ENCODE data around the gene NOC4L. TPM values are rescaled to one million over a fixed set of nuclear protein-coding genes. Genes with fewer than 3 reads are reported as not detected.
A peak's percentile ranks its signal among the peaks of the same experiment; 100 is the strongest.

Gene NOC4L
- polyA plus RNA-seq, 3 donors, result 7.3 to 18.0 (median 17.9) TPM

DNA sequence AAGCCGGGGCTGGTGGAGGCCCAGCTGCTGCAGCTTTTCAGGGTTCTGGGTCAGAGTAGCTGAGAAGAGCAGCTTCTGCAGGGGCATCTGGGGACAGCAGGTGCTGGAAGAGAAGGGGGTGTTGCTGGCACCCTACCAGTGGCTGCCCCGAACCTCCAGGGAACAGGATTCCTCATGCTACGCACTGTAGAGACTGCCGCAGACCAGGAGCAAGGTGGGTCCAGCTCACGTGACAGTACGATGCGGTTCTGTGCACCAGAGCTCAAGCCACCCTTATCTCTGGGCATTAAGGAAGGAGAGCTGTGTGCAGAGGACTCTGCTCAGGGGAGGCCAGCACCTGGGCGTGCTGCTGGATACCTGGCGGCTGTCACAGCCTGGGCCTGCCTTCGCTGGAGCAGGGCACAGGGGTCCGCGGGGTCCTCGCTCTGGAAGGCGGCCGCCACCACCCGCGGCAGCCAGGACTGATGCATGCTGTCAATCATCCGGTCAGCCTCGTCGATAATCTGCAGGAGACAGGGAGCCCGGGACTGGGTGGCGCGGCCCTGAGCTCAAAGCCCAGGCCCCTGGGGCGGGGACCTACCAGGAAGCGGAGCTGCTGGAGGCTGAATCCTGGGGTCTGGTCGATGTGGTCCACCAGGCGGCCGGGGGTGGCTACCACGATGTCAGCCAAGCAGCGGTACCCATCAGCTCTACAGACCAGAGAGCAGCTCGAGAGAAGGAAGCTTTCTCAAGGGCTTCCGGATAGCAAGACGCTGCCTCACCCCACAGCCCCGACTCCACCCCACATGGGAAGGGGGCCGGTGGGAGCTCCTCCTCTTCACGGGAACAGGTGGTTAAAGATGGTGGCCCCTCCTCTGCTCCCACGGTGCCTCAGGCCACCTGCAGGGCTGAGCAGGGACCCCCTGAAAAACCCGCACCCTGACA lies 3.1 kb upstream of the NOC4L start:
- Histone ChIP-seq H3K27me3 (ENCODE audit: control insufficient read depth in 2 of 2, insufficient read depth in 2 of 2, low read length in 2 of 2) (no peaks in the 10 kb centered on the region), H3K4me3 (replicated peaks in 1 of 3; ENCODE audit: low read depth in 2 of 3, low read length in 3 of 3) (no peak overlapping the region), H2AFZ (ENCODE audit: insufficient read depth, low read depth, low read length, poor library complexity, severe bottlenecking) (no peak overlapping the region), H3K9me3 (replicated peaks in 1 of 2; ENCODE audit: control insufficient read depth in 1 of 2, insufficient read depth in 1 of 2, low read length in 2 of 2) (no peaks in the 10 kb centered on the region), H3K36me3 (replicated peaks in 1 of 2; ENCODE audit: control insufficient read depth in 1 of 2, insufficient read depth in 2 of 2, low read length in 2 of 2) (peaks cover 32 to 43% of the 10 kb centered on the region in 2 donors), H3K27ac (ENCODE audit: low read depth in 1 of 2, low read length in 2 of 2) (no peak overlapping the region), H3K4me2 (replicated peaks; ENCODE audit: extremely low read depth, low read length, poor library complexity, severe bottlenecking) (no peak overlapping the region), H4K20me1 (ENCODE audit: insufficient read depth, low read length) (no peaks in the 10 kb centered on the region), H3K4me1 (ENCODE audit: control insufficient read depth in 1 of 2, insufficient read depth in 2 of 2, low read length in 2 of 2) (peaks cover 16 to 24% of the 10 kb centered on the region in 2 donors), H3K79me2 (ENCODE audit: insufficient read depth, low read length) (peaks cover 25% of the 10 kb centered on the region), H3K9ac (ENCODE audit: insufficient read depth, low read length, poor library complexity, severe bottlenecking) (no peak overlapping the region)
- no peak overlapping the region for H3K4me3 Mint-ChIP-seq
- peaks cover 0 to 3% (median 0%) of the 10 kb centered on the region in 3 donors for H3K27me3 Mint-ChIP-seq (ENCODE audit: low read depth in 3 of 3)
- H3K9me3 Mint-ChIP-seq, result peaks cover 0 to 5% (median 0%) of the 10 kb centered on the region in 7 donors
- 97% methylated on average over 31 of the region's 38 CpGs for WGBS (ENCODE audit: insufficient coverage)
- TF ChIP-seq, protein P1, sequence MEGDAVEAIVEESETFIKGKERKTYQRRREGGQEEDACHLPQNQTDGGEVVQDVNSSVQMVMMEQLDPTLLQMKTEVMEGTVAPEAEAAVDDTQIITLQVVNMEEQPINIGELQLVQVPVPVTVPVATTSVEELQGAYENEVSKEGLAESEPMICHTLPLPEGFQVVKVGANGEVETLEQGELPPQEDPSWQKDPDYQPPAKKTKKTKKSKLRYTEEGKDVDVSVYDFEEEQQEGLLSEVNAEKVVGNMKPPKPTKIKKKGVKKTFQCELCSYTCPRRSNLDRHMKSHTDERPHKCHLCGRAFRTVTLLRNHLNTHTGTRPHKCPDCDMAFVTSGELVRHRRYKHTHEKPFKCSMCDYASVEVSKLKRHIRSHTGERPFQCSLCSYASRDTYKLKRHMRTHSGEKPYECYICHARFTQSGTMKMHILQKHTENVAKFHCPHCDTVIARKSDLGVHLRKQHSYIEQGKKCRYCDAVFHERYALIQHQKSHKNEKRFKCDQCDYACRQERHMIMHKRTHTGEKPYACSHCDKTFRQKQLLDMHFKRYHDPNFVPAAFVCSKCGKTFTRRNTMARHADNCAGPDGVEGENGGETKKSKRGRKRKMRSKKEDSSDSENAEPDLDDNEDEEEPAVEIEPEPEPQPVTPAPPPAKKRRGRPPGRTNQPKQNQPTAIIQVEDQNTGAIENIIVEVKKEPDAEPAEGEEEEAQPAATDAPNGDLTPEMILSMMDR (IDR thresholded peaks at IDR 0.05), result no peak
- peaks cover 38 to 51% of the 10 kb centered on the region in 2 donors for H3K36me3 Mint-ChIP-seq
- no peak overlapping the region for H3K27ac Mint-ChIP-seq
- peaks cover 21% of the 10 kb centered on the region for H3K4me1 Mint-ChIP-seq
- DNase-seq, result no peak
- intact Hi-C loops (cut with micrococcal nuclease), result loop anchor here (5.0 to 10.0 kb wide), 2 partner anchors 59 to 354 kb away; partner anchors contain the start of gene FBRSL1 (in 1 of the 2)

GRCh38 chr12:132141976-132142678 lies 2.1 kb upstream of the NOC4L start:
- Histone ChIP-seq H3K4me1 (ENCODE audit: control insufficient read depth in 1 of 2, insufficient read depth in 2 of 2, low read length in 2 of 2) (peaks cover 16 to 24% of the 10 kb centered on the region in 2 donors), H3K27me3 (ENCODE audit: control insufficient read depth in 2 of 2, insufficient read depth in 2 of 2, low read length in 2 of 2) (no peaks in the 10 kb centered on the region), H3K79me2 (ENCODE audit: insufficient read depth, low read length) (peaks cover 28% of the 10 kb centered on the region), H3K4me3 (replicated peaks in 1 of 3; ENCODE audit: low read depth in 2 of 3, low read length in 3 of 3) (no peak overlapping the region), H3K9me3 (replicated peaks in 1 of 2; ENCODE audit: control insufficient read depth in 1 of 2, insufficient read depth in 1 of 2, low read length in 2 of 2) (no peaks in the 10 kb centered on the region), H4K20me1 (ENCODE audit: insufficient read depth, low read length) (no peaks in the 10 kb centered on the region), H2AFZ (ENCODE audit: insufficient read depth, low read depth, low read length, poor library complexity, severe bottlenecking) (no peak overlapping the region), H3K9ac (ENCODE audit: insufficient read depth, low read length, poor library complexity, severe bottlenecking) (no peak overlapping the region), H3K36me3 (replicated peaks in 1 of 2; ENCODE audit: control insufficient read depth in 1 of 2, insufficient read depth in 2 of 2, low read length in 2 of 2) (peaks cover 35 to 51% of the 10 kb centered on the region in 2 donors), H3K4me2 (replicated peaks; ENCODE audit: extremely low read depth, low read length, poor library complexity, severe bottlenecking) (no peak overlapping the region), H3K27ac (ENCODE audit: low read depth in 1 of 2, low read length in 2 of 2) (no peak overlapping the region)
- Mint-ChIP-seq H3K36me3 (peaks cover 41 to 61% of the 10 kb centered on the region in 2 donors), H3K9me3 (peaks cover 0 to 3% (median 0%) of the 10 kb centered on the region in 7 donors), H3K4me1 (peaks cover 21% of the 10 kb centered on the region), H3K4me3 (no peak overlapping the region), H3K27ac (peak overlapping the region in 1 of 7 donors; percentile 85), H3K27me3 (ENCODE audit: low read depth in 3 of 3) (peaks cover 0 to 3% (median 0%) of the 10 kb centered on the region in 3 donors)
- peak in 1 of 3 donors; percentile 3 for DNase-seq
- TF ChIP-seq, protein P1 (IDR thresholded peaks at IDR 0.05), result no peak
- intact Hi-C loops (cut with micrococcal nuclease), result loop anchor here (5.0 to 10.0 kb wide), 2 partner anchors 60 to 353 kb away; partner anchors contain the start of gene FBRSL1 (in 1 of the 2)
- 95% methylated on average over 14 of the region's 22 CpGs for WGBS (ENCODE audit: insufficient coverage)

Data from CD14-positive monocyte (primary cell).